OCI-LY7 (cell line): Measurements from ENCODE around the gene CHCHD5. TPM values are rescaled to one million over a fixed set of nuclear protein-coding genes. Genes with fewer than 3 reads are reported as not detected.

Source experiments
- BruUV-seq: library from RNA; stranded (reverse); fragments of 400-500 nt; replicated peaks from 2 replicates; lab custom pipeline; 2021; lab: Mats Ljungman, UMichigan
- CTCF ChIA-PET: fragments of 300-600 bp; sonication (Branson Sonifier 250); formaldehyde crosslinking; loops from one replicate; lab custom pipeline; 2022; ENCODE audit warnings: antibody characterized with exemption; ENCODE audit not compliant: unreplicated experiment; lab: Charles Lee
- POLR2A ChIA-PET: fragments of 300-600 bp; sonication (Branson Sonifier 250); formaldehyde crosslinking; loops from one replicate; lab custom pipeline; 2022; ENCODE audit warnings: antibody characterized with exemption; lab: Charles Lee
- DNase-seq: peaks from one replicate; pipeline ENCODE4 v3.0.0-alpha.2; 2015; ENCODE audit warnings: low spot score
- H2AFZ ChIP-seq: fragments of 200-600 bp; sonication (generic), shearing (Covaris generic); 2 replicates; pipeline ENCODE4 v1.6.1; 2014; ENCODE audit warnings: mild to moderate bottlenecking, antibody characterized with exemption, low read length, moderate library complexity
- H3K27ac ChIP-seq: fragments of 200-600 bp; sonication (generic); 2 replicates; pipeline ENCODE4 v1.5.1; 2014; ENCODE audit warnings: mixed run types, low read depth, mild to moderate bottlenecking, moderate library complexity, low read length, inconsistent platforms; ENCODE audit not compliant: poor library complexity, severe bottlenecking
- H3K36me3 ChIP-seq: fragments of 200-600 bp; sonication (generic); 2 replicates; pipeline ENCODE4 v1.6.1; 2014; ENCODE audit warnings: mild to moderate bottlenecking, antibody characterized with exemption, low read length, moderate library complexity, mixed read lengths; ENCODE audit not compliant: insufficient read depth
- H3K4me1 ChIP-seq: fragments of 200-600 bp; sonication (generic); 2 replicates; pipeline ENCODE4 v1.5.1; 2014; ENCODE audit warnings: mild to moderate bottlenecking, low read length; ENCODE audit not compliant: insufficient read depth, poor library complexity, severe bottlenecking
- H3K4me2 ChIP-seq: fragments of 200-600 bp; sonication (generic); 2 replicates; pipeline ENCODE4 v1.6.1; 2014; ENCODE audit warnings: mild to moderate bottlenecking, low read length
- H3K4me3 ChIP-seq: fragments of 200-600 bp; sonication (generic); 2 replicates; pipeline ENCODE4 v1.5.1; 2014; ENCODE audit warnings: mild to moderate bottlenecking, low read depth, low read length; ENCODE audit not compliant: poor library complexity, severe bottlenecking
- H3K79me2 ChIP-seq: fragments of 200-600 bp; sonication (generic); 2 replicates; pipeline ENCODE4 v1.6.1; 2016; ENCODE audit warnings: low read depth, mild to moderate bottlenecking, low read length, moderate library complexity, mixed read lengths; ENCODE audit not compliant: insufficient read depth
- H3K9me2 ChIP-seq: fragments of 200-600 bp; sonication (generic); 2 replicates; pipeline ENCODE4 v1.6.1; 2016; ENCODE audit warnings: mild to moderate bottlenecking, low read length, mixed read lengths; ENCODE audit not compliant: insufficient read depth
- H3K9me3 ChIP-seq: fragments of 200-600 bp; sonication (generic); 2 replicates; pipeline ENCODE4 v1.6.1; 2014; ENCODE audit warnings: mild to moderate bottlenecking, mixed run types, low read length, mixed read lengths
- H4K20me1 ChIP-seq: fragments of 200-600 bp; sonication (generic); 2 replicates; pipeline ENCODE4 v1.6.1; 2014; ENCODE audit warnings: mild to moderate bottlenecking, antibody characterized with exemption, low read length, moderate library complexity, mixed read lengths; ENCODE audit not compliant: insufficient read depth
- EZH2phosphoT487 ChIP-seq: fragments of 200-600 bp; sonication (generic); IDR thresholded peaks from 2 replicates; pipeline ENCODE4 v1.6.1; 2018; ENCODE audit warnings: low read depth, borderline replicate concordance, mild to moderate bottlenecking, mixed run types, antibody characterized with exemption, low read length, moderate library complexity, mixed read lengths
- intact Hi-C: fragments of 100-400 bp; cut with micrococcal nuclease; formaldehyde crosslinking; loops from one replicate; pipeline ENCODE4 v1.10.0; 2022; ENCODE audit not compliant: unreplicated experiment
- total RNA-seq, 2 experiments: library from RNA; depleted of rRNA in 1 of 2; stranded (reverse); fragments of >200 nt in 1 of 2; shearing (Covaris generic) in 1 of 2; gene quantifications; 2 replicates each; pipeline ENCODE4 v1.2.3, GENCODE V29; 2014 to 2022
- TF ChIP-seq, protein P1 (sequence below): fragments of 200-600 bp; sonication (generic); conservative IDR thresholded peaks from 2 replicates; pipeline ENCODE4 v1.5.1; 2014; ENCODE audit warnings: mild to moderate bottlenecking, antibody characterized with exemption, low read length, moderate library complexity, mixed read lengths

CHCHD5 gene
- total RNA-seq, 2 experiments from 2014 or later = 22.5 to 36.0 TPM

- ChIA-PET POLR2A (interaction anchor here (0.7 to 1.0 kb wide), 2 partner anchors 101 to 121 kb away, joined by 3 to 4 read pairs; no protein-coding TSS in a partner anchor), CTCF (interaction anchor here (0.6 to 1.4 kb wide), 3 partner anchors 10 to 98 kb away, joined by 3 to 6 read pairs (median 5); no protein-coding TSS in a partner anchor)
- BruUV-seq = no TSS peak
- Histone ChIP-seq H3K9me3 (no peaks in the 10 kb centered on the region), H3K4me3 (no peak overlapping the region), H2AFZ (peak overlapping the region; percentile 78), H3K27ac (no peak overlapping the region), H4K20me1 (no peaks in the 10 kb centered on the region), H3K9me2 (no peaks in the 10 kb centered on the region), H3K36me3 (no peaks in the 10 kb centered on the region), H3K4me1 (peaks cover 15% of the 10 kb centered on the region), H3K79me2 (no peaks in the 10 kb centered on the region), H3K4me2 (peak overlapping the region; percentile 60)
- no peak for DNase-seq
- no peak for TF ChIP-seq EZH2phosphoT487
- TF ChIP-seq, protein P1, sequence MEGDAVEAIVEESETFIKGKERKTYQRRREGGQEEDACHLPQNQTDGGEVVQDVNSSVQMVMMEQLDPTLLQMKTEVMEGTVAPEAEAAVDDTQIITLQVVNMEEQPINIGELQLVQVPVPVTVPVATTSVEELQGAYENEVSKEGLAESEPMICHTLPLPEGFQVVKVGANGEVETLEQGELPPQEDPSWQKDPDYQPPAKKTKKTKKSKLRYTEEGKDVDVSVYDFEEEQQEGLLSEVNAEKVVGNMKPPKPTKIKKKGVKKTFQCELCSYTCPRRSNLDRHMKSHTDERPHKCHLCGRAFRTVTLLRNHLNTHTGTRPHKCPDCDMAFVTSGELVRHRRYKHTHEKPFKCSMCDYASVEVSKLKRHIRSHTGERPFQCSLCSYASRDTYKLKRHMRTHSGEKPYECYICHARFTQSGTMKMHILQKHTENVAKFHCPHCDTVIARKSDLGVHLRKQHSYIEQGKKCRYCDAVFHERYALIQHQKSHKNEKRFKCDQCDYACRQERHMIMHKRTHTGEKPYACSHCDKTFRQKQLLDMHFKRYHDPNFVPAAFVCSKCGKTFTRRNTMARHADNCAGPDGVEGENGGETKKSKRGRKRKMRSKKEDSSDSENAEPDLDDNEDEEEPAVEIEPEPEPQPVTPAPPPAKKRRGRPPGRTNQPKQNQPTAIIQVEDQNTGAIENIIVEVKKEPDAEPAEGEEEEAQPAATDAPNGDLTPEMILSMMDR = no peak
- intact Hi-C loops = no loop called here
Measured at GRCh38 chr2:112627060-112628040, 42.9 kb downstream of the CHCHD5 start.

GRCh38 chr2:112629224-112629623 lies 44.8 kb downstream of the CHCHD5 start:
- Histone ChIP-seq H3K79me2 (no peaks in the 10 kb centered on the region), H3K4me3 (no peak overlapping the region), H3K27ac (no peak overlapping the region), H3K4me2 (no peak overlapping the region), H3K9me3 (no peaks in the 10 kb centered on the region), H3K4me1 (peaks cover 15% of the 10 kb centered on the region), H4K20me1 (no peaks in the 10 kb centered on the region), H3K36me3 (no peaks in the 10 kb centered on the region), H2AFZ (no peak overlapping the region), H3K9me2 (no peaks in the 10 kb centered on the region)
- BruUV-seq = no TSS peak
- ChIA-PET POLR2A (interaction anchor here (1.2 kb wide), 1 partner anchor 63 kb away, joined by 5 read pairs; no protein-coding TSS in a partner anchor), CTCF (no interaction called here)
- DNase-seq = no peak
- intact Hi-C loops = no loop called here
- TF ChIP-seq, protein P1 = no peak
- no peak for TF ChIP-seq EZH2phosphoT487

GRCh38 chr2:112629823-112630222 lies 45.4 kb downstream of the CHCHD5 start:
- no TSS peak for BruUV-seq
- H3K4me2 ChIP-seq = no peak overlapping the region
- no peaks in the 10 kb centered on the region for H3K36me3 ChIP-seq
- no peak overlapping the region for H3K4me3 ChIP-seq
- ChIA-PET CTCF (no interaction called here), POLR2A (interaction anchor here (1.0 kb wide), 1 partner anchor 15 kb away, joined by 3 read pairs; no protein-coding TSS in a partner anchor)
- peaks cover 15% of the 10 kb centered on the region for H3K4me1 ChIP-seq
- H4K20me1 ChIP-seq = no peaks in the 10 kb centered on the region
- intact Hi-C loops = no loop called here
- no peak overlapping the region for H2AFZ ChIP-seq
- no peak overlapping the region for H3K27ac ChIP-seq
- no peaks in the 10 kb centered on the region for H3K9me2 ChIP-seq
- H3K9me3 ChIP-seq = no peaks in the 10 kb centered on the region
- TF ChIP-seq, protein P1 = no peak
- TF ChIP-seq EZH2phosphoT487 = no peak
- DNase-seq = no peak
- no peaks in the 10 kb centered on the region for H3K79me2 ChIP-seq
